Uterus (tissue), 4 donors: Measurements from ENCODE around the gene PFDN2. TPM values are rescaled to one million over a fixed set of nuclear protein-coding genes. Genes with fewer than 3 reads are reported as not detected.

Source experiments
- DNase-seq, 2 donors: peaks; one replicate each; pipeline ENCODE4 v3.0.0-alpha.2; 2019 to 2020
- H3K27ac ChIP-seq, 2 donors: fragments of 200-600 bp; sonication (generic); 1 replicate in 1 of 2; 2 replicates in 1 of 2; pipeline ENCODE4 v1.5.1; 2016 to 2018
- H3K27me3 ChIP-seq, 2 donors: fragments of 200-600 bp; sonication (generic); one replicate each; pipeline ENCODE4 v1.5.1; 2018 to 2019; ENCODE audit warnings: control low read depth in 1 of 2
- H3K36me3 ChIP-seq, 2 donors: fragments of 200-600 bp; sonication (generic); one replicate each; pipeline ENCODE4 v1.5.1; 2019; ENCODE audit warnings: control low read depth in 1 of 2
- H3K4me1 ChIP-seq, 2 donors: fragments of 200-600 bp; sonication (generic); one replicate each; pipeline ENCODE4 v1.5.1; 2018 to 2019; ENCODE audit warnings: control low read depth in 1 of 2
- H3K4me3 ChIP-seq, 2 donors: fragments of 200-600 bp; sonication (generic); 1 replicate in 1 of 2; 2 replicates in 1 of 2; pipeline ENCODE4 v1.5.1; 2018 to 2019; ENCODE audit warnings: mild to moderate bottlenecking in 1 of 2
- H3K9me3 ChIP-seq, 2 donors: fragments of 200-600 bp; sonication (generic); one replicate each; pipeline ENCODE4 v1.5.1; 2019; ENCODE audit warnings: control low read depth in 1 of 2
- POLR2A ChIP-seq, 2 donors: fragments of 450-650 bp; IDR thresholded peaks; one replicate each; pipeline ENCODE4 v1.6.1; 2016; ENCODE audit warnings: antibody characterized with exemption in 2 of 2, mild to moderate bottlenecking in 1 of 2, moderate library complexity in 1 of 2
- intact Hi-C: fragments of 100-400 bp; cut with DNase I; formaldehyde crosslinking; loops from one replicate; pipeline ENCODE4 v1.15.1; 2023; ENCODE audit warnings: low total_unique reads
- total RNA-seq, 4 donors: library from RNA; depleted of rRNA in 3 of 4; stranded (reverse); fragments of >200 nt in 3 of 4; gene quantifications; one replicate each; pipeline versions ENCODE4 v1.1.0 to v1.2.4, GENCODE V29; 2014 to 2023
- TF ChIP-seq, protein P1 (sequence below), 4 experiments: fragments of 200-600 bp in 2 of 4; fragments of 450-650 bp in 2 of 4; sonication (generic) in 2 of 4; IDR thresholded peaks; one replicate each; pipeline ENCODE4 v1.5.1; 2016 to 2019; ENCODE audit warnings: antibody characterized with exemption in 4 of 4, mild to moderate bottlenecking in 2 of 4, moderate library complexity in 1 of 4
- donor health status: DM: yes; HTN: yes; CAD: no.

Gene PFDN2
- total RNA-seq, 4 donors from 2014 or later: 3.3 to 38.9 (median 29.8) TPM

DNA sequence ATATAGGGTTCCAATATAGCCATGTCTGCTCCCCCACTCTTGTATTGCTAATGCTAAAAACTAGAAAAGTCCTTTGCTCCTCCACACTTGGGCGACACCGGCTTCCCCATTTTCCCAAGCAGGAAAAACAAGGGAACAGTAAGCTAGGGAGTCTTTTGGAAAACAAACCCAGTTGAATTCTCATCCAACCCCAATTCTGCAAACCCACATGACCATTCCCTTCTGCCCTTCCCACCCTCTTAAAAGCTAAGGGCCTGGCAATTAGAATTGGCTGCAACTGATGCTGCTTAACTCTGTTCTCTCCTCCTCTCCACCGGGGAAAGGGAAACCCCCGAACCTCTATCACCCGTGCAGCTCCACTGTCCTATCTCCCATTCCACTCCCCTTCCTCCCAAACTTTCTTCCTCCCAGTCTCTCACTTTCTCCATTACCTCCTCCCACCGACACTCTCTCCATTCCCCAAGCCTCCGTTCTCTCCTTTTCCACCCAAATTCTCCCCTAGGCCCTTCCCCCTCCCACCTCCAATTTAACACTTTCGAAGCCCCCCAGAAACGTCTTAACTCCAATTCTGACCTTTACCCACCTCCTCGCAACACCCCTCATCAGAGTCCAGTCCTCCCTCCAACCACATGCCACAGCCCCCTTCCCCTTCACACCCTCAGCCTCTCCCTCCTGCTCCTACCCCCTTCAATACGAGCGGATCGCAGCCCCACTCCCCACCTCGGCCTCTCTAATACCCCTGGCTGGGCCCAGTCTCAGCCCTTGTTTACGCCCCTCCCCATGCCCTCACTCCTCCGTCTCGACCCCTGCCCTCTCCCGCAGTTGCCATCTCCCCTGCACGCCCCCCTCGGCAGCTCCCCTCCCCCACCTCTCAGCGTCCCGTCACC is 13.9 kb upstream of the PFDN2 start:
- TF ChIP-seq, protein P1, sequence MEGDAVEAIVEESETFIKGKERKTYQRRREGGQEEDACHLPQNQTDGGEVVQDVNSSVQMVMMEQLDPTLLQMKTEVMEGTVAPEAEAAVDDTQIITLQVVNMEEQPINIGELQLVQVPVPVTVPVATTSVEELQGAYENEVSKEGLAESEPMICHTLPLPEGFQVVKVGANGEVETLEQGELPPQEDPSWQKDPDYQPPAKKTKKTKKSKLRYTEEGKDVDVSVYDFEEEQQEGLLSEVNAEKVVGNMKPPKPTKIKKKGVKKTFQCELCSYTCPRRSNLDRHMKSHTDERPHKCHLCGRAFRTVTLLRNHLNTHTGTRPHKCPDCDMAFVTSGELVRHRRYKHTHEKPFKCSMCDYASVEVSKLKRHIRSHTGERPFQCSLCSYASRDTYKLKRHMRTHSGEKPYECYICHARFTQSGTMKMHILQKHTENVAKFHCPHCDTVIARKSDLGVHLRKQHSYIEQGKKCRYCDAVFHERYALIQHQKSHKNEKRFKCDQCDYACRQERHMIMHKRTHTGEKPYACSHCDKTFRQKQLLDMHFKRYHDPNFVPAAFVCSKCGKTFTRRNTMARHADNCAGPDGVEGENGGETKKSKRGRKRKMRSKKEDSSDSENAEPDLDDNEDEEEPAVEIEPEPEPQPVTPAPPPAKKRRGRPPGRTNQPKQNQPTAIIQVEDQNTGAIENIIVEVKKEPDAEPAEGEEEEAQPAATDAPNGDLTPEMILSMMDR (IDR thresholded peaks at IDR 0.05): no peak
- no peak for TF ChIP-seq POLR2A (IDR thresholded peaks at IDR 0.05)

DNA sequence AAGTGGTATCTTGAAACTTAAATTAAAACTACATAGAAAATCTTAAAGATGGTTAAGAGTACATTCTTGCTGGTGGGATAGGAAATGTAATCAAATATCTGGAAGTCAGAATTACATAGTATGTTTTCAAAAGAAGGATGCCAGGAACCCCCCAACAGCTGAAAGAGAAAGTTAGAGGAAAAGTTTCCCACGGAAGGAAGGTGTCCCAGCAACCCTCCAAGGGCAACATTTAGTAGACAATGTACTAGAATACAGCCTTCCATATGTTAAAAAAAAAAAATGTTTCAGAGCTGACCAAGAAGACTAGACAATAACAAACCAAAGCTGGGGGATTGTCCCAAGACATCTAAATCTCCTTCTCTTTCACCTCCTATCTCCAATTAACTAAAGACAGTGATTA is 12.4 kb upstream of the PFDN2 start:
- peak overlapping the region in 1 of 2 donors; percentile 23 for H3K27ac ChIP-seq
- no peak for DNase-seq
- no peaks in the 10 kb centered on the region for H3K36me3 ChIP-seq

More for the DNA sequence above, 13.9 kb upstream of the PFDN2 start:
- peak overlapping the region; percentile 97 to 99 for H3K27ac ChIP-seq
- DNase-seq: no peak
- no peaks in the 10 kb centered on the region for H3K36me3 ChIP-seq
- intact Hi-C loops: no loop called here
- H3K4me1 ChIP-seq: peaks cover 0 to 12% of the 10 kb centered on the region in 2 donors
- no peaks in the 10 kb centered on the region for H3K27me3 ChIP-seq
- H3K4me3 ChIP-seq: peak overlapping the region; percentile 87 to 89
- no peaks in the 10 kb centered on the region for H3K9me3 ChIP-seq

DNA sequence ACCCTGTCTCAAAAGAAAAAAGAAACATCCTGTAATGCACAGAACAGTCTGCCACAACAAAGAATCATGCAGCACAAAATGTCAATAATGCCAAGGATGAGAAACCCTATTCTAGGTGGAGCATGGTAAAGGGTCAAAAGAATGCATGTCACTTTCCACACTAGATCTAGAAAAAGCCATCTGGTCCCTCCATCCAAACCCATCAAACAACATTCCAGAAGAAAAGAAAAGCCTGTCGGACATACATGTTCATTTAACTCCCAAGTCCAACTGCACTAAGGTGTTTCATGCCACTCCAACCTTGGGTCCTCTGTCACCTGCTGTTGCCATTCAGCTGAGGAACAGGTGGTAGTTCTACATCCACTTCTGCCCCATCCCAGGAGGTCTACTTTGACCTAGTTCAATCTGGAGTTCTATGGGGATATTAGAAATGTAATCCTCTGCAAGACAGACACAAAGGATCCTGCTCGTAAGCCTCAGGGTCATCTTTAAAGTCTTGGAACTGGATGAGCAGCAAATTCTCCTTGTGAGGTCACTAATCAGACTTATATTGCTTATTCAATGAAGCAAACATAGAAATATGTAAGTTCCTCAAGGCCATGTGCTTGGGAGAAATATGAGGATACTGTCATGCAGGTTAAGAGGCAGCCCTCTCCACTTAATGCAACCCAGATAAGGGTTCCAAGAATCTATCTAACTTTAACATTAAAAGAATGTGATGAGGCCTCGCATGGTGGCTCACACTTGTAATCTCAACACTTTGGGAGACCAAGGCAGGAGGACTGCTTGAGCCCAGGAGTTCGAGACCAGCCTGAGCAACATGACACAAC is 11.0 kb upstream of the PFDN2 start:
- Histone ChIP-seq H3K4me1 (peaks cover 0 to 12% of the 10 kb centered on the region in 2 donors), H3K9me3 (no peaks in the 10 kb centered on the region), H3K4me3 (no peak overlapping the region), H3K27me3 (no peaks in the 10 kb centered on the region), H3K36me3 (no peaks in the 10 kb centered on the region), H3K27ac (no peak overlapping the region)
- no peak for TF ChIP-seq POLR2A (IDR thresholded peaks at IDR 0.05)
- DNase-seq: no peak
- intact Hi-C loops: no loop called here

More for the DNA sequence above, 12.4 kb upstream of the PFDN2 start:
- H3K4me1 ChIP-seq: peaks cover 0 to 12% of the 10 kb centered on the region in 2 donors
- H3K4me3 ChIP-seq: no peak overlapping the region
- no peaks in the 10 kb centered on the region for H3K27me3 ChIP-seq
- intact Hi-C loops: no loop called here
- no peak for TF ChIP-seq POLR2A (IDR thresholded peaks at IDR 0.05)
- TF ChIP-seq, protein P1 (IDR thresholded peaks at IDR 0.05): no peak
- no peaks in the 10 kb centered on the region for H3K9me3 ChIP-seq

DNA sequence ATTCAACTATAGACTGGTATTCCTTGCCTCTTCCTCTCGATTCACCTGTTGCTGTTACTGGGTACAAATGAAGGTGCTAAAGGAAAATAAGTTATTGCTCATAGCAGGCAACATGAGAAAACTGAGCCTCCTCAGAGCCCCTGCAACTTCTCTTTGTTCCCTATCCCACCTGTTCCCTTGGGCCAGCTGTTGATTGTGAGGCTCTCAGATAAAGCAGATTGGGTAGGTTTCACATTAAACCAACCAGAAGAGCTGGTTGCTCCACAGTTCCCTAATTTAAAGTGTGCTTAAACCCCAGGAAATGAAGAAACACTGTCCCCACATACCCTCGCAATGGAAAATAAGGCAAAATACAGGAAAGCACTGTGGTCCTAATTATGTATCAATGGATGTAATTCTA is 9.8 kb upstream of the PFDN2 start:
- Histone ChIP-seq H3K27me3 (no peaks in the 10 kb centered on the region), H3K4me3 (no peak overlapping the region), H3K36me3 (no peaks in the 10 kb centered on the region), H3K9me3 (no peaks in the 10 kb centered on the region), H3K27ac (no peak overlapping the region), H3K4me1 (peaks cover 0 to 9% of the 10 kb centered on the region in 2 donors)
- intact Hi-C loops: no loop called here
- TF ChIP-seq POLR2A (IDR thresholded peaks at IDR 0.05): no peak
- TF ChIP-seq, protein P1 (IDR thresholded peaks at IDR 0.05): no peak
- no peak for DNase-seq

DNA sequence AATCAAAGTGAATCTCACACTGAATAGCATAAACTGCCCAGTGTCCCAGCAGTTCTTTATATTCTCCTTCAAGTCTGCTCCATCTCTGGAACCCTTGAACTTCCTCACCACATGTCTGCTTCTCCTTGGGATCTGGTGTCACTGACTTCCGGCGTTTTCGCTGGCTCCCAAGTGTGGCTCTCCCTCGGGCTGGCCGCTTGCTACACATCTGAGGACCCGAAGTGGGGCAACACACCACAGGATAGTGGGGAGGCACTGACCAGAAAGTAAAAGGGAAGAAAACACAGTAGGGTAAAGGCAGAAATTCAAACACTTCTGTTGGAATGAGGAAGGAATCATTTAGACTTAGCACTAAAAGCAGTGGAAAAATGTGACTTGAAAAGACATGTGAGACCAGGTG is 5.1 kb upstream of the PFDN2 start:
- Histone ChIP-seq H3K36me3 (no peaks in the 10 kb centered on the region), H3K4me3 (no peak overlapping the region), H3K9me3 (no peaks in the 10 kb centered on the region), H3K27ac (no peak overlapping the region), H3K27me3 (no peaks in the 10 kb centered on the region), H3K4me1 (peaks cover 8 to 12% of the 10 kb centered on the region in 2 donors)
- intact Hi-C loops: no loop called here
- no peak for TF ChIP-seq POLR2A (IDR thresholded peaks at IDR 0.05)
- TF ChIP-seq, protein P1 (IDR thresholded peaks at IDR 0.05): no peak
- DNase-seq: no peak
